Measurements from ENCODE around the gene ZSCAN25.

DNA sequence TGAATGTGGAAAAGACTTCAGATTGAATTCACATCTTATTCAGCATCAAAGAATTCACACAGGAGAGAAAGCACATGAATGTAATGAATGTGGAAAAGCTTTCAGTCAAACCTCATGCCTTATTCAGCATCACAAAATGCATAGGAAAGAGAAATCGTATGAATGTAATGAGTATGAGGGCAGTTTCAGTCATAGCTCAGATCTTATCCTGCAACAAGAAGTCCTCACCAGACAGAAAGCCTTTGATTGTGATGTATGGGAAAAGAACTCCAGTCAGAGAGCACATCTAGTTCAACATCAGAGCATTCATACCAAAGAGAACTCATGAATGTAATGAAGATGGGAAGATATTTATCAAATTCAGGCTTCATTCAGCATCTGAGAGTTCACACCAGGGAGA, 43.5 kb upstream of the ZSCAN25 start:
- no peak for TF ChIP-seq POLR2A (IDR thresholded peaks at IDR 0.05)
- TF ChIP-seq, protein P1, sequence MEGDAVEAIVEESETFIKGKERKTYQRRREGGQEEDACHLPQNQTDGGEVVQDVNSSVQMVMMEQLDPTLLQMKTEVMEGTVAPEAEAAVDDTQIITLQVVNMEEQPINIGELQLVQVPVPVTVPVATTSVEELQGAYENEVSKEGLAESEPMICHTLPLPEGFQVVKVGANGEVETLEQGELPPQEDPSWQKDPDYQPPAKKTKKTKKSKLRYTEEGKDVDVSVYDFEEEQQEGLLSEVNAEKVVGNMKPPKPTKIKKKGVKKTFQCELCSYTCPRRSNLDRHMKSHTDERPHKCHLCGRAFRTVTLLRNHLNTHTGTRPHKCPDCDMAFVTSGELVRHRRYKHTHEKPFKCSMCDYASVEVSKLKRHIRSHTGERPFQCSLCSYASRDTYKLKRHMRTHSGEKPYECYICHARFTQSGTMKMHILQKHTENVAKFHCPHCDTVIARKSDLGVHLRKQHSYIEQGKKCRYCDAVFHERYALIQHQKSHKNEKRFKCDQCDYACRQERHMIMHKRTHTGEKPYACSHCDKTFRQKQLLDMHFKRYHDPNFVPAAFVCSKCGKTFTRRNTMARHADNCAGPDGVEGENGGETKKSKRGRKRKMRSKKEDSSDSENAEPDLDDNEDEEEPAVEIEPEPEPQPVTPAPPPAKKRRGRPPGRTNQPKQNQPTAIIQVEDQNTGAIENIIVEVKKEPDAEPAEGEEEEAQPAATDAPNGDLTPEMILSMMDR (IDR thresholded peaks at IDR 0.05): no peak
